T-helper 9 cell (primary cell): ENCODE results near the gene DBNDD2.

ENCODE experiments used
- DNase-seq: peaks from one replicate; pipeline ENCODE4 v3.0.0-alpha.2; 2020

The DBNDD2 gene

GRCh38 chr20:45387274-45387673, 20.8 kb upstream of the DBNDD2 start:
- no peak for DNase-seq

GRCh38 chr20:45390931-45391330, 17.2 kb upstream of the DBNDD2 start:
- DNase-seq: no peak

DNA sequence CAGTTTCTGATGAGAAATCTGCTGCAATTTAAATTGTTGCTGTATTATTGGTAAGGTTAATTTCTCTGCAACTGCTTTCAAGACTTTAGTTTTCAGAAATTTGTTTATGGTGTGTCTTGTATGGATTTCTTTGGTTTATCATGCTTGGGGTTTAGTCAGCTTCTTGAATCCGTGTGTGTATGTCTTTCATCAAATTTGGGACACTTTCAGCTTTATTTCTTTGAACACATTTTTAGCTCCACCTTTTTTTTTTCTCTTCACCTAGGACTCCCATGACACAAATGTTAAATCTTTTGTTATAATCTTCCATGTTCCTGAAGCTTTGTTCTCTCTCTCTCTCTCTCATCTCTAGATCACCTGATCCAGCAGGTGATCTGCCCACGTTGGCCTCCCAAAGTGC, 16.5 kb upstream of the DBNDD2 start:
- DNase-seq: no peak

GRCh38 chr20:45392733-45393132, 15.4 kb upstream of the DBNDD2 start:
- no peak for DNase-seq

DNA sequence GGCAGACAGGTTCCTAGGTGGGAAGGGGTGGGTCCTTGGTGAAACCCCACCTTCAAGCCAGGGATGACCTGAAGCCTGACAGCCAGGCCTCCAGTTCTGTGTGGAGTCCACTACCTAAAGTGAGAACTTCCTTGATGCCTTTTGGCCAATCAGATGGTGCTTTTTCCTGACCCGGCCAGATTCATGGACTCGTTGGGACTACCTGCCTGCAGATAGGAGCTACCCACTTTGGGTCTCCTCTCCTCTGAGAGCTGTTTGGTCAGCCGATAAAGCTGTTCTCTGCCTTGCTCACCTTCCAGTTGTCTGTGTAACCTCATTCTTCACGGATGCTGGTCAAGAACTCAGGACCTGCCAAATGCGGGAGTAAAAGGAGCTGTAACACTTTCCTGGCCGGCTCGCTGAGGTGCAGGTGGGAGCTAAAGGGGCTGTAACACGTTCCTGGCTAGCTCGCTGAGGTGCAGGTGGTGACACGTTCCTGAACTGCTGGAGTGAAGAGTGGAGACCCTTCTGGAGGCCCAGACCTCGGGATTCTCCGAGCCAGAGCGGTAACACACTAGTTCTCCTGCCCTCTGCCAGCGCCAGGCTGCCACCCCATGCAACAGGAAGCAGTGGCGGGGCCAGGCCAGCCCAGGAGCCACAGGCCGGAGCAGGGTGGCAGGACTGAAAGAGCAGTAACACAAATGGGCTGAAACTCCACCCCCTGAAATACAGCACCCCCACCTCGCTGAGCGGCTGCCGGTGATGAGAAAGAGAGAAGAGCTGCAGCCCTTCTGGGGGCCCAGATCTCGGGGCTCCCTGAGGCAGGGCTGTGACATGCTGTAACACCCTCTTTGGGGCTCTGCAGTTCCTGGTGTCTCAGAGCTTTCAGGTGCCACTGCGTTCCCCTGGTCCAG, 13.6 kb upstream of the DBNDD2 start:
- no peak for DNase-seq

DNA sequence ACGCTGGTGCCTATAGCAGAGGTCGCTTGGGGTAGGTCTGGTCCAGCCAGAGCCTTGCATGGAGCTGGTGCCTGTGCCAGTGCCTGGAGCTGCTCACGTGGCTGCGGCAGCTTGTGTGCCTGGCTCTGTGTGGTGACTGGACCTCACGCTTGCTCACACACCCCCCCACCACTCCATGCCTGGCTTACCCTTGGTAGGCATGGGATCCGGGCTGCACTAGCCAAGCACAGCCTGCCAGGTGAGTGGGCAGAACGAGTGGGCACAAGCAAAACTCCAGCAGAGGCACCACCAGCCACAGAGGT, 13.0 kb upstream of the DBNDD2 start:
- DNase-seq: no peak

DNA sequence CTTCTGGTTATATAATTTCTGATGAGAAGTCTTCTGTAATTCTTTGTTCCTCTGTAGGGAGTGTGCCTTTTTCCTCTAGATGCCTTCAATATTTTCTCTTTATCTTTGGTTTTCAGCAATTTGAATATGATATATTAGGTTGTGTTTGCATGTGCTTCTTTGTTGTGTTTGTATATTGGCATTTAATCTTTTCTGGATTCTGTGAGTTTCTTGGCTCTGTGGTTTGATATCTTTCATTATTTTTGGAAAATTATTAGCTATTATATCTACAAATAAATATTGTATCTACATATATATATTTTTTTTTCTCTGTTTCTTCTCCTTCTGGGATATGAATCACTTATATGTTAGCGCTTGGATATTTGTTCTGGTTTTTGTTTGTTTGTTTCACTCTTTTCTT, 9.1 kb upstream of the DBNDD2 start:
- DNase-seq: no peak

DNA sequence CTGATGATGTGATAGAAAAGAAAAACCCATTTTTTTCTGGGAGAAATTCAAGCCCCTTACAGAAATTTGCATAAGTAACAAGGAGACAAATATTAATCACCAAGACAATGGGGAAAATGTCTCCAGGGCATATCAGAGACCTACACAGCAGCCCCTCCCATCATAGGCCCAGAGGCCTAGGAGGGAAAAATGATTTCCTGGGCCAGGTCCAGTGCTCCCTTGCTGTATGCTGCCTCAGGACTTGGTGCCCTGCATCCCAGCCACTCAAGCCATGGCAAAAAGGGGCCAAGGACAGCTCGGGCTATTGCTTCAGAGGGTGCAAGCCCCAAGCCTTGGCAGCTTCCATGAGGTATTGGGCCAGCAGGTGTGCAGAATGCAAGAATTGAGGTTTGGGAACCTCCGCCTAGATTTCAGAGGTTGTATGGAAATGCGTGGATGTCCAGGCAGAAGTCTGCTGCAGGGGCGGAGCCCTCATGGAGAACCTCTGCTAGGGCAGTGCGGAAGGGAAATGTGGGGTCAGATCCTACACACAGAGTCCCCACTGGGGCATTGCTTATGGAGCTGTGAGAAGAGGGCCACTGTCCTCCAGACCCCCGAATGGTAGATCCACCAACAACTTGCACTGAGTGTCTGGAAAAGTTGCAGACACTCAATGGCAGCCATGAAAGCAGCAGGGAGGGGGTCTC, 7.6 kb upstream of the DBNDD2 start:
- no peak for DNase-seq

- no peak for DNase-seq
Observed at GRCh38 chr20:45402946-45403345, 5.1 kb upstream of the DBNDD2 start.

- no peak for DNase-seq
Observed at GRCh38 chr20:45404438-45404837, 3.7 kb upstream of the DBNDD2 start.

DNA sequence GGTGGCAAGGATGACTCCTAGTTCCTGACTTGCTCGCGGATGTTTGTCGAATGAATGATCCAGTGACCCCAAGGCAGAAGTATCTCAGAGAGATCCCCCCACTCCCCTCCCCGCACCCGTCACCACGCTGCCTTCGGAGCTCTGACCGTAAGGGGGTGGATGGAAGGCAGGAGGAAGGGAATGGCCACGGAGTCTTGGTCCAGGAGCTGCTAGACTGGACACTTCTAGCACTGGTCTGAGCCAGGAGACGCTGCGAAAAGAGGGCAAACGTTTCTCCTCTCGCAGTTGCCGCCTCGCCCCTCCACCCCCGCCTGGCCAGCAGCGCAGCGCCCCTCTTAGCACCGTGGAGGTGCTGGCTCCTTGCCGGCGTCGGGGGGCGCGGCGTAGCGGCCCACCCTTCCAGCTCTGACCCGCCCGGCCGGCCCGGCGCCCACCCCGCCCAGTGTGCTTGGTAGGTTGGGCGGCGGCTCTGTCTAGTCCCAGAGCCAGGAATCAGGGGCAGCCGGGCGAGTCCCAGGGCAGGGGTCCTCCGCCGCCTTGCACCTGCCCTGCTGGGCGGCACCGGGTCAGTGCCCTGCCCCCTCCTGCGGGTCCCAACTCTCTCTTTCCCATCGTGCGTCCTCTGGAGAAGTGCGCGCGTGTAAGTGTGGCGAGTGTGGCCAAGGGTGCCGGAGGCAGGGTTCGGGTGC, 2.4 kb upstream of the DBNDD2 start:
- no peak for DNase-seq

- peak; percentile 38 for DNase-seq
Observed at GRCh38 chr20:45406260-45407066, 1.6 kb upstream of the DBNDD2 start.

- DNase-seq: no peak
Observed at GRCh38 chr20:45407067-45407745, 883 bp upstream of the DBNDD2 start.

DNA sequence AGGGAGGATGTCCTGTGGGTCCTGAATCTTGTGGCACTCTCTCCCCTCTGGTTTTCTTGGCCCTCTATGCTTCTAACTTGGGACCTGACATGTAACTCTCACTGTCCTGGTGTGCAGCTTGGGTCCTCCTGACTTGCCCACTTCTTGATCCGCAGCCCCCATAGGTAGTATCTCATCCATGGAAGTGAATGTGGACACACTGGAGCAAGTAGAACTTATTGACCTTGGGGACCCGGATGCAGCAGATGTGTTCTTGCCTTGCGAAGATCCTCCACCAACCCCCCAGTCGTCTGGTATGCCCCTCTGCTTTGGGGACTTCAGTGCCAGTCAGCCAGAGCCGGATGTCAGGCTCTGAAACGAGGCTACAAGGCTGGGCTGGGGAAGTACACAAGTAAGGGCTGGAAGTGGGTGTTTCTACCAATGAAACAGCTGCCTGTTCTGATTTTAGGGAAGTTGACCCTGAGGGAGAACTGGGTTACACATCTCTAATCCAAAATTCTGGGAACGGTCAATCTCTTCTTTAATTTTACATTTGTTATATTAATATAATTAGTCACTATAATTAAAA, 641 bp downstream of the DBNDD2 start:
- no peak for DNase-seq

- DNase-seq: no peak
Observed at GRCh38 chr20:45409521-45410272, 1.6 kb downstream of the DBNDD2 start.

GRCh38 chr20:45410887-45411286, 2.8 kb downstream of the DBNDD2 start:
- no peak for DNase-seq

GRCh38 chr20:45412653-45413052, 4.6 kb downstream of the DBNDD2 start:
- DNase-seq: no peak

- no peak for DNase-seq
Observed at GRCh38 chr20:45413479-45413878, 5.4 kb downstream of the DBNDD2 start.

DNA sequence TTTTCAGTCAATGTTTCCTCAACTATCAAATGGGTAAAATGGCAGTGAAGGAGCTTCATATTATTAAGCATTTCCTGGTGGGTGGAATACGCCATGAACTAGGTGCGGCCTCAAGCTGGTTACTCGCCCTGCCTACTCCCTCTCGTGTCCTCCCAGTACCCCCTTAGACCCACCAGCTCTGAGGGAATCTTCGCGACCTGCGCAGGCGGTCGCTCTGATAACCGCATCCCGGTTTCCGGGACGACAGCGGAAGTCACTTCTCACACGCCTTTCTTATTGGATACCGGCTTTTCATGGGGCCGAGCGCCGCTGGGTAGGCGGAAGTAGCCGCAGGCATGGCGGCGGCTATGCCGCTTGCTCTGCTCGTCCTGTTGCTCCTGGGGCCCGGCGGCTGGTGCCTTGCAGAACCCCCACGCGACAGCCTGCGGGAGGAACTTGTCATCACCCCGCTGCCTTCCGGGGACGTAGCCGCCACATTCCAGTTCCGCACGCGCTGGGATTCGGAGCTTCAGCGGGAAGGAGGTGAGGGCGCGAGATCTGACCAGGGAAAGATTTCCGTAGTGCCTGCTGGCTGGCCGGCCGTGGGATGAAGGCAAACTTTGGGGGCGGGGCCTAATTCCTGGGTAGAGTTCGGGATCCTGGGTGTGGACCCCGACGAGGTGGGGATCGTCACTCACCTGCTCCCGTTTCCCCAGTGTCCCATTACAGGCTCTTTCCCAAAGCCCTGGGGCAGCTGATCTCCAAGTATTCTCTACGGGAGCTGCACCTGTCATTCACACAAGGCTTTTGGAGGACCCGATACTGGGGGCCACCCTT, 7.9 kb downstream of the DBNDD2 start, which contains the start of gene PIGT:
TSS of gene PIGT (plus strand) at position 320 of the 816 bp plus-strand sequence. CDS start at position 336, 16 bp downstream.
- peak; percentile 83 for DNase-seq

DNA sequence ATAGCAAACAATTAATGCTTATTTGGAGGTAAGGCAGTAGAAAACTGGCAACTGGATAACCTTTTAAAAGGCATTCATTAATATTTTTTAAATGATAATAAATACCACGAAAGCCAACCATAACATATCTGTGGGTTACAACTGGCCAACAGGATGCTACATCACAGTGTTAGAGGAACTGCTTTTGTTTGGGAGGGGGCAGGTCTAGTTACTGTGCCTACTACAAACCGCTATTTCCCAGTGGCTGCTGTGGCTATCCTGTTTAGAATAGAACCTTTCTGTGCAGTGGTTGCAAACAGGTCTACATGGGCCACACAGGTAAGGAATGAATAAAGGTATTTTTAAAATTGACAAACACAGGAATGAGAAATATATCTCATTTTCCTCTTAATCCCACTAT, 8.8 kb downstream of the DBNDD2 start:
- no peak for DNase-seq
